Upper lobe of left lung (tissue), 4 donors: ENCODE measurements around the gene SPSB2.

ENCODE experiments used
- POLR2A ChIP-seq, 4 donors: fragments of 450-650 bp; IDR thresholded peaks; one replicate each; pipeline ENCODE4 v1.5.1; 2016 to 2017; ENCODE audit warnings: antibody characterized with exemption in 4 of 4, mild to moderate bottlenecking in 2 of 4
- POLR2AphosphoS5 ChIP-seq, 2 donors: sonication (generic); formaldehyde crosslinking; IDR thresholded peaks; one replicate each; pipeline ENCODE4 v1.5.1; 2017; ENCODE audit warnings: antibody characterized with exemption in 2 of 2
- TF ChIP-seq, protein P1 (sequence below), 6 experiments: fragments of 450-650 bp in 4 of 6; fragments of 200-600 bp in 2 of 6; sonication (generic) in 2 of 6; IDR thresholded peaks; one replicate each; pipeline ENCODE4 v1.5.1; 2016 to 2019; ENCODE audit warnings: antibody characterized with exemption in 6 of 6

DNA sequence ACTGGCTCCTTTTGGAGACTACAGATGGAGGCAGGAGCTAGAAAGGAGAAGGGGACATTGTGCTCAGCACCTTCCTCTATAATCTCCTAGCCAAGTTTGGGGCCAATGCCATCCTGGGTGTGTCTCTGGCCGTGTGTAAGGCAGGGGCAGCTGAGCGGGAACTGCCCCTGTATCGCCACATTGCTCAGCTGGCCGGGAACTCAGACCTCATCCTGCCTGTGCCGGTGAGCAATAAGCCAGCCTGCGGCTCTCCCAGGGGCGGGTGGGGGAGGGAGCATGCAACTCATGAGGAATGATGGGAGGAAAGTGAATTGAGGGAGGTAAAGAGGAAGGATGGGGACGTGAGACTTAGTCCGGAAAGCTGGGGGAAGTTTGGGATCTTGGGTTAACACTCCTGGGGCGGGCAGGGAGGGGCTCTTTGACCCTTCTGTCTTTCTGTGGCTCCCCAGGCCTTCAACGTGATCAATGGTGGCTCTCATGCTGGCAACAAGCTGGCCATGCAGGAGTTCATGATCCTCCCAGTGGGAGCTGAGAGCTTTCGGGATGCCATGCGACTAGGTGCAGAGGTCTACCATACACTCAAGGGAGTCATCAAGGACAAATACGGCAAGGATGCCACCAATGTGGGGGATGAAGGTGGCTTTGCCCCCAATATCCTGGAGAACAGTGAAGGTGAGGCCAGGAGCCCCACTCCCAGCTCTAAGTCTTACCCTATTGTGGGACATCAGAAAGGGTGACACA lies 44.6 kb upstream of the SPSB2 start:
- TF ChIP-seq, protein P1, sequence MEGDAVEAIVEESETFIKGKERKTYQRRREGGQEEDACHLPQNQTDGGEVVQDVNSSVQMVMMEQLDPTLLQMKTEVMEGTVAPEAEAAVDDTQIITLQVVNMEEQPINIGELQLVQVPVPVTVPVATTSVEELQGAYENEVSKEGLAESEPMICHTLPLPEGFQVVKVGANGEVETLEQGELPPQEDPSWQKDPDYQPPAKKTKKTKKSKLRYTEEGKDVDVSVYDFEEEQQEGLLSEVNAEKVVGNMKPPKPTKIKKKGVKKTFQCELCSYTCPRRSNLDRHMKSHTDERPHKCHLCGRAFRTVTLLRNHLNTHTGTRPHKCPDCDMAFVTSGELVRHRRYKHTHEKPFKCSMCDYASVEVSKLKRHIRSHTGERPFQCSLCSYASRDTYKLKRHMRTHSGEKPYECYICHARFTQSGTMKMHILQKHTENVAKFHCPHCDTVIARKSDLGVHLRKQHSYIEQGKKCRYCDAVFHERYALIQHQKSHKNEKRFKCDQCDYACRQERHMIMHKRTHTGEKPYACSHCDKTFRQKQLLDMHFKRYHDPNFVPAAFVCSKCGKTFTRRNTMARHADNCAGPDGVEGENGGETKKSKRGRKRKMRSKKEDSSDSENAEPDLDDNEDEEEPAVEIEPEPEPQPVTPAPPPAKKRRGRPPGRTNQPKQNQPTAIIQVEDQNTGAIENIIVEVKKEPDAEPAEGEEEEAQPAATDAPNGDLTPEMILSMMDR (IDR thresholded peaks at IDR 0.05), result no peak
- TF ChIP-seq POLR2A (IDR thresholded peaks at IDR 0.05) (no peak), POLR2AphosphoS5 (IDR thresholded peaks at IDR 0.05) (no peak)
